NCI-H524 treated with DMSO at 0.1 percent for 48 hours (cell line): Measurements from ENCODE around the gene KCNJ15.

Source experiments
- DNase-seq: peaks from one replicate; lab custom pipeline; 2025; lab: John Stamatoyannopoulos, UW

KCNJ15 gene

DNA sequence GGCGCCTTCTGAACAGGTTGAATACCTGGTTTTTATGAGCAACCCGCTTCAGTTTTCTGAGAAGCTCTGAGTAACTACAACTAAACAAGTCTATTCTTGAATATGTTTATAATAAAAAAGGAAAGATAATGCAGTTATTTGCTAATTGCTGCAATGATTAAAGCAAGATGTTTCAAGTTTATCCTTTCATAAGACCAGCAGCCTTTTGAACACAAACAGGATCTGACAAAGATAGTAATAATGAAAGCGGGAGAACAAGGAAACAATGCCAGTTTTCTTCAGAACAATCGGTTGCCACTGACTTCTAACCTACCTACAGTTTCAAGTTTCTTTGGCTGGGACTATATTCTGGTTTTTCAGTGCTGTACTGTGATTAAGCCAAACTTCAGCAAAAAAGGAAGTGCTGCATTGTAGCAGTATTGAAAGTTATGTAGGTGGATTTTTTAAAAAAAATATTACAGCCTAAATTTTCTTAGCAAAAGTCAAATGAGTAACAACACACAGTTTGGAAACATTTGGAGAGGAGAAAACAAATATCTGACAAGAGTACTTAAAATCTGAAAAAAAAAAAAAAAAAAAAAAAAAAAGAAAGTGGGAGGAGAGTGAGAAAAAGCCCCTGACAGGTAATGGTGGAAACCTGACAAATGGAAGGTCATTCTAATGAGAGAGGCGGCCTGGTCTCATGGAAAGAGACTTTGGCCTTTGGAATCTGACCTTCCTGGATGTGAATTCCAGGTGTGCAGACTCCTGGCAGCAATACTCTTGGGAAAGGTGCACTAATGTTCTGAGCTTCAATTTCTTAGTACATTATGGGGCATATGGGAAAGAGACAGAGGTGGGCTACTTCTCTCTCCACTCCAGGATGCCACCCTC is 11.4 kb downstream of the KCNJ15 start:
- DNase-seq = no peak

GRCh38 chr21:38268864-38269575 is 12.2 kb downstream of the KCNJ15 start:
- DNase-seq = no peak

GRCh38 chr21:38269576-38269936 is 12.8 kb downstream of the KCNJ15 start:
- no peak for DNase-seq

DNA sequence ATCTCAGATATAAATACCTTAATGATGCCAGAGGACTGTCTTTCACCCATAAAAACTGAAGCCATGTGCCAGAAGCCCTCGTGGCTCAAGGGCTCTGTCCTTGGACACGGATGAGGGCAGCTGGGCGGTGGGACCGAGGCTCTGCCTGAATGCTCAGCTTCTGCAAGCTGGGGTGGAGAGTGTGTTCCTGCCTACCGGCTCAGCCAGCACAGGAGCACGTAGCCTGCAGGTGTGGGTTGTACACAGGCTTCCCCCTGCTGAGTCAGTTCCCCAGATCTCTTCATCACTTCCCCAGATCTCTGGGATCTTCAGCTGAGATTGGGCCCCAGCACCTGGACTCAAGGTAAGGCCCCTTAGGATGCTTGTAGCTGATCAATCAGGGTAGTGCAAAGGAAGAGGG is 15.4 kb downstream of the KCNJ15 start:
- DNase-seq = no peak

DNA sequence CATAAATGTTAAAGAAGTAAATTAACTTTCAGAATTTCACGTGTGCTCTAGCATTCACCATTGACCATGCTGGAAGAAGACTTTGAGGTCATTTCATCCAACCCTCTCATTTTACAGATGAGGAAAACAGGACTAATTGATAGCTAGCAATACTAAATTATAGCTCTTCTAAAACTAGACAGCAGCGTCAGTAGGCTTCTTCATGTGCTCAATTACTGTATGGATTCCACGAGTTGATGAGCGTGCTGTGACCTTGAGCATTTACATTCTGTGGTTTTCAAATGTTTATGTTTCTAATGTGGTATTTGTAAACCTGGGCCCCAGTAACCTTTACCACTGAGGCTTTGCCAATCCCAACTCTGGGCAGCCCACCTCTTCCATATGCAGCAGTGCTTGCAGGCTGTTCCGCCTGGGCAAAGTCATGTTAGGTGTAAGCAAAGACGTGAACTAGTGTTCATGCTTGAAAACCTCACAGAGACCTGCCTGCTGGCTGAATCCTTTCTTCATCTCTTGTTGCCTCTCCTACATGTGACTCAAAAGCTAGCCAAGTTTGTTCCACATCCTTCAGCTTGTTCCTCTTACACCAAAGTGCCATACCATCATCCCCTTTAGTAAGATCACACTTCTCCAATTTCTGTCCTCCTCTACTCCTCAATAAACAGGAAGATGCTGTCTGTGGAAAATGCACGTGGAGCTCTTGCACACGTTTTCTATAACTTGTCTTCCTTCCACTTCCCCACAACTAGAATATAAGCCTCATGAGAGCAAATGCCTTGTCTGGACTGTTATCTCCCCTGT is 17.2 kb downstream of the KCNJ15 start:
- no peak for DNase-seq

- no peak for DNase-seq
Measured at GRCh38 chr21:38277501-38278131, 20.8 kb downstream of the KCNJ15 start.

GRCh38 chr21:38280454-38280853 is 23.7 kb downstream of the KCNJ15 start:
- no peak for DNase-seq

- no peak for DNase-seq
Measured at GRCh38 chr21:38280867-38281266, 24.1 kb downstream of the KCNJ15 start.

GRCh38 chr21:38282921-38283320 is 26.1 kb downstream of the KCNJ15 start:
- no peak for DNase-seq

DNA sequence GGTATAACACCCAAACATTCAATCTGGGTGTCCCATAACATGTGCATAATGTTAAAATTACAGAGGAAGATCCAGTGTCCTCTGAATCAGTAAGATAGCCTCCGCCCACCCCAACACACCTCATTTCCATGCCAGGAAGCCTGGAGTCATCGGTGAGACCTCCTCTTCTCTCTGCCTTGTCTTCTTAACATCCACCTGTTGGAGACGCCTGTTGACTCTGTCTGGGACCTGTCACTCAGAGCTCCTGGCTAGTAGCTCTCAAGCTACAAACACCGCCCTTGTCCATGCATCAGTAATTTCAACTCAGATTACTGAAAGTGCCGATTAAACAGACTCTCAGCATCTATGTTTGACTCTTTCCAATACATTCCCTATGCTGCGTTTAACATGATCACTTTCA is 27.4 kb downstream of the KCNJ15 start:
- DNase-seq = no peak

DNA sequence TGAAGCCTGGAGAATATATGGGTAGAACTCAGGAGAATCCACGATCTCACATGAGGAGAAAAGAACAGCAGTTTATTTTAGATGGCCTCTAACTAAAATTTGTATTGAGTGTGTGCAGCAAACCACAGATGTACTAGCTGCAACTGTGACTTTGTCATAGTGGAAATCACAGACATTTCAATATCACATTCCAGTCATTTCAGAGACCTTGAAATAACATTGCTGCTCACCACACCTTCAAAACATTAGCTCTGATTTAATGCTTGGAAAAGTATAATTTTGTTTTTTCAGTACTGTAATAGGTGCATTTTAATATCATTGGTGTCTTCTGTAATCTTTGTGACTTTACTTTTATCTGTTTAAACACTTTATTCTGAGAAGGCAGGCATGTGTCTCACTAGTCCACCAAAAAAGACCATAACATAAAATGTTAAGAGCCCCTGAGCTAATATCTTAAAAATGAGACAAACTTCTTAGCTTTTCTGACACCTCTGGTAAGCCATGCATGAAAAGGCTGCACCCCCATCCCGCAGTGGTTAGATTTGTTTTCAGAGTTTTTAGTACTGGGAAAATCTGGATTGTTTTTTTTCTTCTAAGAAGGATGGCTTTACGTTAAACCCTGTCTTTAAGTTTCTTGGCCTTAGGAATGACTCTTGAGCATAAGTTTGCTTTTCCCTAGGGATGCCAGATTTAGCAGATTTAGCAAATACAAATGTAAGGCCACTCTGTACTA is 30.1 kb downstream of the KCNJ15 start:
- DNase-seq = no peak

GRCh38 chr21:38287476-38287875 is 30.7 kb downstream of the KCNJ15 start:
- no peak for DNase-seq

- no peak for DNase-seq
Measured at GRCh38 chr21:38289705-38290485, 33.1 kb downstream of the KCNJ15 start.

- DNase-seq = no peak
Measured at GRCh38 chr21:38290809-38291208, 34.0 kb downstream of the KCNJ15 start.

GRCh38 chr21:38291874-38292273 is 35.1 kb downstream of the KCNJ15 start:
- DNase-seq = no peak

GRCh38 chr21:38293113-38293512 is 36.3 kb downstream of the KCNJ15 start:
- DNase-seq = no peak

- no peak for DNase-seq
Measured at GRCh38 chr21:38293765-38294164, 37.0 kb downstream of the KCNJ15 start.

DNA sequence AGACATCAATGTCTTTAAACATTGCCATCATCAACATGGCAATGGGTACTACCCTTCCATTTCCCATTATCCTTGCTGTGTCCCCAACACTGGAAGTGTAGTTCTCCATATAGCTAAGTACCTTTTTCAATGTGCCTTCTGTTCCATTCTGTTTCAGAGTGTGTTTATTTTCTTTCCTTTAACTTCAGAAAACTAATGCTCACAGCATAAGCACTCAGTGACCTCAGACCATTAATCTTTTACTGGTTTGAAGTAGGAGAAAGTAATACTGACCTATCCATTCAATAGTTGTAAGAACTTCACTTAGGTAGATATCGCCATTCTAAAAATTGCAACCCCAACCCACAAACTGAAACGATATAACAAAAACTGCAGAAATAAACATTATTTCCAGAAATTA is 37.8 kb downstream of the KCNJ15 start:
- no peak for DNase-seq

- no peak for DNase-seq
Measured at GRCh38 chr21:38295997-38296764, 39.4 kb downstream of the KCNJ15 start.

GRCh38 chr21:38297194-38297631 is 40.4 kb downstream of the KCNJ15 start:
- no peak for DNase-seq
